Measurements from ENCODE around the gene RNASE4. TPM values are rescaled to one million over a fixed set of nuclear protein-coding genes. Genes with fewer than 3 reads are reported as not detected.
"Not testable (repeated sequence)": the region's sequence is repeated elsewhere in the genome, so short reads cannot be mapped to it uniquely, and the experiment has no call there.

Gene RNASE4
- total RNA-seq, 1 donor from 2014 or later, result 5.3 TPM

DNA sequence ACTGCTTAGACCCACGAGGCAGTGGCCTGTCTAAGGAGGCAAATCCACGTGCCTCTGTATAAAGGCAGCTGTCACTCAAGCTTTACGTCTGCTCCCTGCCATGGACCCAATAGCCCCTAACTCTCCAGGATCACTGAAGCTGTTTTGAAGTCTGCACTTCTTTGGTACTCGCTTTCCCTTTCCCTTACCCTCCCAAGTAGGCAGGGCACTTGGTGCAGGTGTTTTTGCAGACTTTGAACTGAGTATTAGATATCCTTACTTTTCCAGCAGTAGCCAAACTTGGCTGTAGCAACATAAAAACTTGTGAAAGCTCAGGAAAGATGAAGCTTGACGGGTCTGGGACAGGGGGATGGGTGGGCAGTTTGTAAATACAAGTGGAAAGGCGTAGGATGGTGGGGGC, 25.0 kb upstream of the RNASE4 start:
- Mint-ChIP-seq H3K9me3 (no peaks in the 10 kb centered on the region), H3K27me3 (ENCODE audit: low read depth) (peaks cover 99% of the 10 kb centered on the region), H3K27ac (no peak overlapping the region), H3K4me1 (peaks cover 10% of the 10 kb centered on the region), H3K4me3 (no peak overlapping the region), H3K36me3 (no peaks in the 10 kb centered on the region)
- DNase-seq (ENCODE audit: low spot score in 2 of 2, unreplicated experiment in 2 of 2), result no peak
- TF ChIP-seq, protein P1, sequence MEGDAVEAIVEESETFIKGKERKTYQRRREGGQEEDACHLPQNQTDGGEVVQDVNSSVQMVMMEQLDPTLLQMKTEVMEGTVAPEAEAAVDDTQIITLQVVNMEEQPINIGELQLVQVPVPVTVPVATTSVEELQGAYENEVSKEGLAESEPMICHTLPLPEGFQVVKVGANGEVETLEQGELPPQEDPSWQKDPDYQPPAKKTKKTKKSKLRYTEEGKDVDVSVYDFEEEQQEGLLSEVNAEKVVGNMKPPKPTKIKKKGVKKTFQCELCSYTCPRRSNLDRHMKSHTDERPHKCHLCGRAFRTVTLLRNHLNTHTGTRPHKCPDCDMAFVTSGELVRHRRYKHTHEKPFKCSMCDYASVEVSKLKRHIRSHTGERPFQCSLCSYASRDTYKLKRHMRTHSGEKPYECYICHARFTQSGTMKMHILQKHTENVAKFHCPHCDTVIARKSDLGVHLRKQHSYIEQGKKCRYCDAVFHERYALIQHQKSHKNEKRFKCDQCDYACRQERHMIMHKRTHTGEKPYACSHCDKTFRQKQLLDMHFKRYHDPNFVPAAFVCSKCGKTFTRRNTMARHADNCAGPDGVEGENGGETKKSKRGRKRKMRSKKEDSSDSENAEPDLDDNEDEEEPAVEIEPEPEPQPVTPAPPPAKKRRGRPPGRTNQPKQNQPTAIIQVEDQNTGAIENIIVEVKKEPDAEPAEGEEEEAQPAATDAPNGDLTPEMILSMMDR (IDR thresholded peaks at IDR 0.05; ENCODE audit: unreplicated experiment), result no peak

DNA sequence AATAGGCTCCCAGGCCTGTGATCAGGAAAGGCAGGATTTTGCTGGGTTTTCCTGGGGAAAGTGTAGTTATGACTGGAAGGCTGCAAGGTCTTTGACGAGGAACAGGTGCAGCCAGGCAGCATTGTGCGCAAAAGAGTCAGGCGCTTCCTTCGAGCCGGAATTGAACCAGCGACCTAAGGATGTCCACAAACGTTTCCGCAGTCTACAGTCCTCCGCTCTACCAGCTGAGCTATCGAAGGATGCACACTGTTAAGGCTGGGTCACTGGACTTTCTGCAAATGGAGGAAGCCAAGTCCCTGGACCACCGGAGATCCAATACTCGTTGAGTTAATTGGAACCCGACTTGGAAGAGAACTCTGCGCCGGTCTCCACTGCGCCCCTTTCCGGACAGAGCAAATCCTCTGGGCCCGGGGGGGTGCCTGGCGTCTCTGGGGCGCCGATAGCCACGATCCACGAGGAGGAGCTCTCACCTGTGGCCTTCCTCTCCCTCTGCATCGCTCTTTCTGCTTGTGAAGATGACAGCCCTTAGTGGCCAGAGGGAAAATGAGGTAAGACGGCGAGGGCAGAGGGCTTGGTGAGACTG, 24.5 kb upstream of the RNASE4 start:
- DNase-seq (ENCODE audit: low spot score in 2 of 2, unreplicated experiment in 2 of 2), result no peak
- Mint-ChIP-seq H3K36me3 (no peaks in the 10 kb centered on the region), H3K4me1 (peaks cover 9% of the 10 kb centered on the region), H3K4me3 (no peak overlapping the region), H3K9me3 (no peaks in the 10 kb centered on the region), H3K27me3 (ENCODE audit: low read depth) (peaks cover 99% of the 10 kb centered on the region), H3K27ac (no peak overlapping the region)
- TF ChIP-seq, protein P1 (IDR thresholded peaks at IDR 0.05; ENCODE audit: unreplicated experiment), result no peak

DNA sequence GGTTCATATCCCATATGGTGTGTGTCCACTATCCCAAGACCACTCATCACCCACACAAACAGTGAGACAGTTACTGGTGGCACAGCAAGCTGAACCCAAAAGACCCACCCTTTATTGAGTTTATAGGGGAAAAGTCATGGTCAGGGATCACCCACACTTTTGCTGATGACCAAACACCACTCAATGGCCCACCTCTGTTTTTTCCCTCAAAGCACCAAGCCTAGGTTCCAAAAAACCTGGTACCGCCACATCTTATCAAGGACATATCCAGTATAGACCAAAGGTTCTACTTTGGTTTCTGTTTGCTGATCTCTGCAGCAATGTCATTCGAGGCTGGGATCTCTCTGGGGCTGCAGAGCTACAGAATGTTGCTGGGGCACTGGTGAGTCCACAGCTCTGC, 23.2 kb upstream of the RNASE4 start:
- H3K27me3 Mint-ChIP-seq (ENCODE audit: low read depth), result peaks cover 99% of the 10 kb centered on the region
- H3K27ac Mint-ChIP-seq, result no peak overlapping the region
- no peaks in the 10 kb centered on the region for H3K36me3 Mint-ChIP-seq
- TF ChIP-seq, protein P1 (IDR thresholded peaks at IDR 0.05; ENCODE audit: unreplicated experiment), result no peak
- no peak for DNase-seq (ENCODE audit: low spot score in 2 of 2, unreplicated experiment in 2 of 2)
- H3K4me3 Mint-ChIP-seq, result no peak overlapping the region
- peaks cover 9% of the 10 kb centered on the region for H3K4me1 Mint-ChIP-seq
- H3K9me3 Mint-ChIP-seq, result no peaks in the 10 kb centered on the region

DNA sequence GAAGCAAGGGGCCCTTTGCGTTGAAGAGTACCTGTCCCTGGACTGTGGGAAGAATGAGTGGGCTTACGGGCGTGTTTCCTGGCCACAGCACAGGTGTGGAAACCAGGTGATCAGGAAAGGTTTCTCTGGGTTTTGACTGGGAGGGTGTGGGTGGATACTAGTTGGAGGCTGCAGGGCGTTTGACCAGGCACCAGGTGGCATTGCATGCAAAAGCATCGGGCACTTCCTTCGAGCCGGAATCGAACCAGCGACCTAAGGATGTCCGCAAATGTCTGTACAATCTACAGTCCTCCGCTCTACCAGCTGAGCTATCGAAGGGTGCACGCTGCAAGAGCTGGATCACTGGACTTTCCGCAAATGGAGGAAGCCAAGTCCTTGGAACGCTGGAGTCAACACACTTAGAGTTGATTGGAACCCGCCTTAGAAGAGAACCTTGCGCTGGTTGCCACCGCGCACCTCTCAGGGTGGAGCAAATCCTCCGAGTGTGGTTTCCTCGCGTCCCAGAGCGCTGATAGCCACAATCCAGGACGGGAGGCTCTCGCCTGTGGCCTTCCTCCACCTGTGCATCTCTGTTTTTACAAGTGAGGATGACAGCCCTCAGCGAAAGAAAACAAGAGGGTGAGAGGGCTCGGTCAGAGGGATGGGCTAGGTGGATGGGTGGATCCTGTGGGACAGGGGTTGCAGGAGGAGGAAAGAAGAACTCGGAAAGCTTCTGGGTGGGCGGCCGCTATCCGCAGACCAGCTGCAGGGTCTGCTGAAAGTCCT, 21.2 kb upstream of the RNASE4 start:
- Mint-ChIP-seq H3K27ac (no peak overlapping the region), H3K27me3 (ENCODE audit: low read depth) (peaks cover 98% of the 10 kb centered on the region), H3K4me1 (peaks cover 9% of the 10 kb centered on the region), H3K4me3 (peak overlapping the region; percentile 60), H3K36me3 (no peaks in the 10 kb centered on the region), H3K9me3 (no peaks in the 10 kb centered on the region)
- TF ChIP-seq, protein P1 (IDR thresholded peaks at IDR 0.05; ENCODE audit: unreplicated experiment), result no peak
- no peak for DNase-seq (ENCODE audit: low spot score in 2 of 2, unreplicated experiment in 2 of 2)

DNA sequence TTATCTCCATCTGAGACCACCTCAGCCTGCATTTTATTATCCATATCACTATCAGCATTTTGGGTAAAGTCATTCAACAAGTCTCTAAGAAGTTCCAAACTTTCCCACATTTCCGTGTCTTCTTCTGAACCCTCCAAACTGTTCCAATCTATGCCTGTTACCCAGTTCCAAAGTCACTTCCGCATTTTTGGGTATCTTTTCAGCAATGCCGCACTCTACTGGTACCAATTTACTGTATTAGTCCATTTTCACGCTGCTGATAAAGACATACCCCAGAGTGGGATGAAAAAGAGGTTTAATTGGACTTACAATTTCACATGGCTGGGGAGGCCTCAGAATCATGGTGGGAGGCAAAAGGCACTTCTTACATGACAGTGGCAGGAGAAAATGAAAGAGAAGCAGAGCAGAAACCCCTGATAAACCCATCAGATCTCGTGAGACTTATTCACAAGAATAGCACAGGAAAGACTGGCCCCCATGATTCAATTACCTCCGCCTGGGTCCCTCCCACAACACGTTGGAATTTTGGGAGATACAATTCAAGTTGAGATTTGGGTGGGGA, 17.9 kb upstream of the RNASE4 start:
- H3K27me3 Mint-ChIP-seq (ENCODE audit: low read depth), result peaks cover 79% of the 10 kb centered on the region
- H3K36me3 Mint-ChIP-seq; H3K4me1 Mint-ChIP-seq; H3K4me3 Mint-ChIP-seq; H3K27ac Mint-ChIP-seq; DNase-seq (ENCODE audit: low spot score in 2 of 2, unreplicated experiment in 2 of 2); H3K9me3 Mint-ChIP-seq: not testable (repeated sequence)

DNA sequence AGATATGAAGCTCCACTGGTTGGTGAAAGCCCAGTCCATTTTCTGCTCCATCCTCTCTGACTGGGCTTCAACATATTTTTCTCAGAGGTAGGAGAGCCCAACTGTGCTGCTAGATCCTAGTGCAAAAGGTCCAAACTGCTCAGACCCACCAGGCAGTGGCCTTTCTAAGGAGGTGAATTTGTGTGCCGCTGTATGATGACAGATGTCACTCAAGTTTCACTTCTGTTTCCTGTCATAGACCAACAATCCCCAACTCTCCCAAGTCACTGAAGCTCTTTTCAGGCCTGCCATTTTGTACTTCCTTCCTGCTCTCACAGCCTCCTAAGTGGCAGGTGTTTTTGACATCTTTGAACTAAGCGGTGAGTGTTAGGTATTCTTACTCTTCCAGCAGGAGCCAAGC, 16.4 kb upstream of the RNASE4 start:
- TF ChIP-seq, protein P1 (IDR thresholded peaks at IDR 0.05; ENCODE audit: unreplicated experiment), result no peak
- Mint-ChIP-seq H3K27ac (no peak overlapping the region), H3K27me3 (ENCODE audit: low read depth) (peaks cover 64% of the 10 kb centered on the region), H3K9me3 (no peaks in the 10 kb centered on the region), H3K4me3 (no peak overlapping the region), H3K36me3 (no peaks in the 10 kb centered on the region), H3K4me1 (peaks cover 9% of the 10 kb centered on the region)
- DNase-seq (ENCODE audit: low spot score in 2 of 2, unreplicated experiment in 2 of 2), result no peak
